Activated CD4-positive, alpha-beta T cell treated with anti-CD3 and anti-CD28 coated beads for 24 hours (primary cell): ENCODE measurements around the gene PHRF1.
"Not testable (repeated sequence)": the region's sequence is repeated elsewhere in the genome, so short reads cannot be mapped to it uniquely, and the experiment has no call there.

ENCODE experiments used
- DNase-seq, 2 donors: peaks; one replicate each; pipeline ENCODE4 v3.0.0-alpha.2; 2020; ENCODE audit warnings: low read depth in 2 of 2

The PHRF1 gene

GRCh38 chr11:654444-654843 lies 78.2 kb downstream of the PHRF1 start:
- DNase-seq = not testable (repeated sequence)

GRCh38 chr11:655036-655726 lies 78.9 kb downstream of the PHRF1 start:
- no peak for DNase-seq

GRCh38 chr11:656426-656825 lies 80.2 kb downstream of the PHRF1 start:
- DNase-seq = no peak

GRCh38 chr11:656866-657265 lies 80.6 kb downstream of the PHRF1 start:
- DNase-seq = no peak

GRCh38 chr11:657691-658126 lies 81.4 kb downstream of the PHRF1 start:
- DNase-seq = no peak

GRCh38 chr11:659532-660085 lies 83.3 kb downstream of the PHRF1 start:
- no peak for DNase-seq

GRCh38 chr11:660281-660680 lies 84.0 kb downstream of the PHRF1 start:
- DNase-seq = no peak

GRCh38 chr11:660681-661444 lies 84.6 kb downstream of the PHRF1 start:
- no peak for DNase-seq
